DMS53 treated with DMSO at 0.1 percent for 48 hours (cell line): ENCODE results near the gene CACNA1F.

Experiments used
- DNase-seq: peaks from one replicate; lab custom pipeline; 2025; ENCODE audit not compliant: unreplicated experiment; lab: John Stamatoyannopoulos, UW

Gene CACNA1F

DNA sequence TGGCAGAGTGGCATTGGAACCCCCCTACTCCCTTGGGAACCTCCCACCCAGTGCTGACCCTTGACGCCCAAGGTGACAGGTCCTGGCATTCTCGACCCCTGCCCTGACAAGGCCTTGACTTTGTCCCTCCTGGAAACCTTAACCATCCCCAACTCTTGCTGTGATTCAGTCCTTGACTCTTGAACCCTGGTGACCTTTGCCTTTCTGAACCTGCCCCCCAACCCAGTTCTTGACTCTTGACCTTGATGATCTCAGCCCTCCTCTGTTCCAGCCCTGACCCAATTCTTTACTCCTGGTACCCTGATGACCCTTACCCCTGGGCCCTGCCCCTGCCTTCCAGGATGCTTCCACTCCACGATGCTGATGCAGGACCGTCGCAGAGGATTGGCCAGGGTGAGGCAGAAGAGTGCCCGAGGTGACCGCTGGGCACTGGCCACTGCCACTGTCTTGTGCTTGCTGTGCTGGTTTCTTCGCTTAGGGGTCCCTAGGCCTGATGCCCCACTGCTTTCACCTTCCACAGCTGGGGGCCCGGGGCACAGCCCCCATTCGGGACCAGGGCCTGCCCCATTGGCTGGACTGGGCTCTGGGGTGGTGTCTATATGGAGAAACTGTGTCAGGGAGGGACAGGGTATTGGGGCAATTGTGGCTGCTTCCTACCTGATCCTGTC lies 1.7 kb downstream of the CACNA1F start:
- DNase-seq = no peak

- DNase-seq = peak; percentile 72
These were observed 2.5 kb downstream of the CACNA1F start for GRCh38 chrX:49230500-49231232.

- DNase-seq = no peak
These were observed 5.0 kb downstream of the CACNA1F start for GRCh38 chrX:49228185-49228584.

GRCh38 chrX:49227726-49228125 lies 5.4 kb downstream of the CACNA1F start:
- DNase-seq = no peak

- no peak for DNase-seq
These were observed 6.2 kb downstream of the CACNA1F start for GRCh38 chrX:49226946-49227345.

DNA sequence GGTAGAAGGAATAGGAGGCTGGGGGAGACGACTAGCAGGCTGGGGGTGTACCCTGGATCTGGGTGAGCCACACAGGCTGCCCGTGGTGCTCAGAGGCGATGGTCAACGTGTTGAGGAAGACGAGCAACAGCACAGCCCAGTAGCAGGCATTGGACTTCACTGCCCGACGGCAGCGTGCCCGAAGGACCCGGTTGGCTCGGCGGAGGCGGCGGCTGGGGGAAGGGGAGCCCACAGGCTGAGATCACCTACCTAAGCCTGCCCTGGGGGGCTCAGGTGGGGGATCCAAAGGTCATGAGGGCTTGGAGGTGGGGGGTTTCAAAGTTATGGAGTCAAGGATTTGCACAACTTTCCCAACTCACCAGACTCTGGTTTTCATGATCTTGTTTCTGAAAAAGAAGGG lies 7.3 kb downstream of the CACNA1F start:
- DNase-seq = no peak

DNA sequence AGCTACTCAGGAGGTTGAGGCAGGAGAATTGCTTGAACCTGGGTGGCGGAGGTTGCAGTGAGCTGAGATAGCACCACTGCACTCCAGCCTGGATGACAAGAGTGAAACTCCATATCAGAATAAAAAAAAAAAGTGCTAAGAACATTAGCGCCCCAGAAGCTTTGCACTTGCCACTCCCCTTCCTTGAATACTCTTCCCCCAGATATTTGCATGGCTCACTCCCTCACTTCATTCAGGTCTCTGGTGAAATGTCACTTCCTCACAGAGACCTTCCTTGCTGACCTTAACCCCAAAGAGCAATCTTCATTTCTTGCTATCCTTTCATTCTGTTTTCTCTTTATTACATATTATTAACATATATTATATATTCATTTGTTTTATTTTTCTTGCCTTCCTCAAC lies 11.3 kb downstream of the CACNA1F start:
- no peak for DNase-seq

GRCh38 chrX:49220100-49220499 lies 13.0 kb downstream of the CACNA1F start:
- no peak for DNase-seq

DNA sequence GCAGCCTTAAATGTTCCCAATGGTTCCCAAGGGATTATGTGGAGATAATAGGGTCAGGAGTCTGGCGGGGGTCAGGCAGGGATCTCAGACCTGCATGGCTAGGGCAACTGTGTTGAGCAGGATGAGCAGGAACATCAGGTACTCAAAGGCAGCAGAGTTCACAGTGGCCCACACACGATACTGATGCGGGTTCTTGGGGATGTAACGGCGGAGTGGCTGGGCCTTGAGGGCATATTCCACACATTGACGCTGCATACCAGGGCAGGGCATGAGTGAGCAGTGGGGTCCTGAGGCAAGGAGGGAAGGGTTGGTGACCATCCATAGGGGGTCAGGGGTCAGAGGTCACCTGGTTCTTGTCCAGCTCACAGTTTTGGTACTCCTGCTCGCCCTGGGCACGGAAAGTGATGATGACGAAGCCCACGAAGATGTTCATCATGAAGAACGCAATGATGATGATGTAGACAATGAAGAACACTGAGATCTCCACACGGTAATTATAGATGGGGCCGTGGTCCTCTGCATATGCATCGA lies 18.1 kb downstream of the CACNA1F start:
- DNase-seq = no peak

DNA sequence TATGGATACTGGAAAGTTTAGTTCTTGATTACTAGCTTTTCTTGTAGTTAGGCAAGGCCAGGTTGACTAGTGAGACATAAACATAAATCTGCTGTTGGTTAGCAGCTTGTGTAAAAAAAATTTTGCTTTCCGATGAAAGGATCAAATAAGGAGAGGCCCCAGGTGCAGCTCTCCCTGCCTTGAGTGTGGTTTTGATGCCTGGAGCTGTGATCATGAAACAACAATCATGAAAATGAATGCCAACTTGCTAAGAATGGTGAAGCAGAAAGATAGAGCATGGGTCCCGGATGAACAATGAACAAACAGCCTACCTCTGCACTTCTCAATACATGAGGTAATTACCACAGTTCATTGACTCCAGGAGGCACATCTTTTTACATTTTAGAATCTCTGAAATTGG lies 18.7 kb downstream of the CACNA1F start:
- DNase-seq = no peak

DNA sequence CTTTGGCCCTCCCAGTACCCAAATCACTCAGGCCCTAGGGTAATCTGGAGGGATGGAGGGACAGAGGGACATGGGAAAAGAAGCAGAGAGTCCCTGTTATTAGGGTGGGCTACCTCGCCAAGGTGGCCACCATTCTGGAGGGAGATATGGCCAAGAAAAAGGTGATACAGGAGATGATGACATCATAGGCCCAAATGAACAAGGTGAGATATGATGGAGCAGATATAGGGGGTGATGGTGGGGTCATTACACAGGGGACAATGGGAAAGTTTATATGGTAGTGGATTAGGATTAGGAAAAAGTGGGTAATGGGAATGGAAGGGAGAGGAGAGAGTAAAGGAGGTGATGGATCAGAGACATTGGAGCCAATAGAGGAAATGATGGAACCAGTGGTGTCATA lies 20.3 kb downstream of the CACNA1F start:
- DNase-seq = no peak

DNA sequence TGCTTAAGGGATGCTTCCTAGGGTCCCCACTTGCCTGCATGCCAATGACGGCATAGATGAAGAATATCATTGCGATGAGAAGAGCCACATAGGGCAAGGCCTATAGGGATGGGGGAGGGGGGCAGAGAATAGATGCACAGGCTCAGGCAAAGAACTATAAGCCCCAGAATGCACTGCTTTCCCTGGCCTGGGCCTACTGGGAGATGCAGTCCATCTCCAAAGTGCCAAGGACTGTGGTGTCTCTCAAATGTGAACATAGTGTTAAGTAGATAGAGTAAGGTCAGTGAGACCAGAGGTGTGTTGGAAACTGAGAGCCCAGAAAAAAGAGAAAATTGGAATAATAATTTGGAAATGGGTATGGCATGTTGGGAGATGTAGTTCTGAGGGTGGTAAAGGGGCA lies 20.9 kb downstream of the CACNA1F start:
- DNase-seq = no peak

DNA sequence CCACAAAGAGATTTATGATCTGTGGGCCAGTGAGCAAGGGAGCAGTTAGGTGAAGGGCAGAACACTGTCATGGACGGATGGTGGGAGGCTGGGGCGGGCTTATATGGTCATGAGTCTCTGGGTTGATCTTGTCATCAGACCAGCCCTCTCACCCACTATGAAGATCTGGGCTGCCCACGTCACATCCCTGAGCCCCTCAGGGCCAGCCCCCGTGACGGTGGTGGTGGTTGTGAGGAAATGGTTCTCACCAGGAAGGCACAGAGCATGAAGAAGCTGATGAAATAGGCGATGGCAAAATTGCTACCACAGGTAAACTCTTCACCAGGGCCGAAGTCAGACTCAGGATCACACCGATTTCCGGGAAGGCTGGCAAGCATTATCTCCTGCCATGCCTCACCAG lies 22.1 kb downstream of the CACNA1F start:
- no peak for DNase-seq

- no peak for DNase-seq
These were observed 22.7 kb downstream of the CACNA1F start for GRCh38 chrX:49210406-49210805.

- no peak for DNase-seq
These were observed 23.5 kb downstream of the CACNA1F start for GRCh38 chrX:49209434-49210251.

DNA sequence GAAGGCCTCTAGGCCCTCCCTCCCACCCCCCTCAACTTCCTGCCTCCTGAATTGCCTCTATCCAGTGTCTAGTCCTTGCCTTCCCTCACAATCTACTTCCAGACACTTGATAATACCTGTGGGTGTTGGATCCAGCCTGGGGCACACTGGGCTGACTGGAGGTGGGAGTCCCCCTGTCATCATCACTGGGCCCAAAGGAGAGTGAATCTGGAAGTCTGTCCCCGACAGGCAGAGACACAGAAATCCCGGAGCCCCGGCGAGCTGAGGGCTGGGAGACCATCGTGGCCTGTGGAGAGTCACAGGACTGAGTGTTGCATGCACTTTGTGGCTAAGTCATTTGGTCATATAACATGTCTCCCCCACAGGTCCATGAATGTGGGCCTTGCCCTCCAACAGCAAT lies 24.7 kb downstream of the CACNA1F start:
- DNase-seq = no peak

DNA sequence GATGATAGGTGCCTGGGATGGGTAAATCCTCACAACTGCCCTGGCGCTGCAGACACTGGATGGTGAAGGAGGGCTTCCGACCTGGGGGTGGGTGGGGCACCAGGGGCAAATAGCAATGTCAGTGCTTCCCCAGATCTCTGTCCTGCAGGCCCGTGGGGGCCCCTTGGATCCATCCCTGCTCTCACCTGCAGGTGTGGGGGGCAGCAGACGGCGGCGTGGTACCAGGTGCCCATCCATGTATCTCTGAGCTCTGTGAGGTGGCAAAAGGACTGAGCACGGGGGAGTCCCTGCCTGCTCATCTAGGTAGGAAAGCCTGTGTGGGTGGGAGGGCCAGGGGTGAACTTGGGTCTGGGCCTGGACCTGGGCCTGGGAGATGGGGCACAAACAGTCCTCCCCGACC lies 26.6 kb downstream of the CACNA1F start:
- no peak for DNase-seq

GRCh38 chrX:49205443-49205842 lies 27.7 kb downstream of the CACNA1F start:
- no peak for DNase-seq

DNA sequence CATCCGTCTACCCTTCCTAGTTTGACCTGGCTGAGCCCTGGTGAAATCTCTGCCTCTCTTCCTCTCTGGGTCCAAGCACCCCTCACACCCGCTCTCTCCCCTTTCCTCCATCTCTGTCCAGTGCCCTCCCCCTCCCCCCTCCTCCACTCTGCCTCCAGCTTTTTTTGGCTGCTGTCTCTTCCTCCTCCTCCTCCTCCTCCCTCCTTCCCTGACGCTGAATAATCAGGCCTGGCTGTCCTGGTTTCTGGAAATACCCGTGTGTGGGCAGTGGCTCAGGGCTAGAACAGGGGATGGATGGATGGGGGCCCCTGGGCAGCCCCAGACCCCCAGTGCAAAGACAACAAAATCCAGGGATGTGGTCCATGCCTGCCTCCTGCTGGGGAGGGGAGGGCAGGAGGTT lies 28.4 kb downstream of the CACNA1F start:
- DNase-seq = no peak

- no peak for DNase-seq
These were observed 29.1 kb downstream of the CACNA1F start for GRCh38 chrX:49204017-49204416.

DNA sequence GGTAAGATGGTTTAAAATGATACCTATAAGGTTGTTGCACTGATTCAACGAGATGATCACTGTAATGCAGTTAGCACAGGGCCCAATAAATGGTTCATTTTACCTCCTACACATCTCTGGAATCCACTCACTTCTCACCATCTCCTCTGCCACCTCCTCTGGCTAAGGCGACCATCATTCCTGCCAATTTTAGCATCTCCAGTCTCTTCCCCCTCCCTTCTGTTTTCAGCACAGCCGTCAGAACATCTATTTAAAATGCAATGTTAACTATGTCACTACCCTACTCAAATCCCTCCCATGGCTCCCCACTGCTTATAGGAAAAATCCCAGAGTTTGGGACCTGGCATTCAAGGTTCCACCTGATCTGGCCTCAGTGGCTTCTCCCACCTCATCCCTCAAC lies 29.6 kb downstream of the CACNA1F start:
- no peak for DNase-seq

- peak; percentile 55 for DNase-seq
These were observed 31.1 kb downstream of the CACNA1F start for GRCh38 chrX:49202022-49202421.
